ENCODE results near the gene UVRAG.

UVRAG gene

GRCh38 chr11:75859614-75860013, 44.6 kb downstream of the UVRAG start:
- TF ChIP-seq, protein P1, sequence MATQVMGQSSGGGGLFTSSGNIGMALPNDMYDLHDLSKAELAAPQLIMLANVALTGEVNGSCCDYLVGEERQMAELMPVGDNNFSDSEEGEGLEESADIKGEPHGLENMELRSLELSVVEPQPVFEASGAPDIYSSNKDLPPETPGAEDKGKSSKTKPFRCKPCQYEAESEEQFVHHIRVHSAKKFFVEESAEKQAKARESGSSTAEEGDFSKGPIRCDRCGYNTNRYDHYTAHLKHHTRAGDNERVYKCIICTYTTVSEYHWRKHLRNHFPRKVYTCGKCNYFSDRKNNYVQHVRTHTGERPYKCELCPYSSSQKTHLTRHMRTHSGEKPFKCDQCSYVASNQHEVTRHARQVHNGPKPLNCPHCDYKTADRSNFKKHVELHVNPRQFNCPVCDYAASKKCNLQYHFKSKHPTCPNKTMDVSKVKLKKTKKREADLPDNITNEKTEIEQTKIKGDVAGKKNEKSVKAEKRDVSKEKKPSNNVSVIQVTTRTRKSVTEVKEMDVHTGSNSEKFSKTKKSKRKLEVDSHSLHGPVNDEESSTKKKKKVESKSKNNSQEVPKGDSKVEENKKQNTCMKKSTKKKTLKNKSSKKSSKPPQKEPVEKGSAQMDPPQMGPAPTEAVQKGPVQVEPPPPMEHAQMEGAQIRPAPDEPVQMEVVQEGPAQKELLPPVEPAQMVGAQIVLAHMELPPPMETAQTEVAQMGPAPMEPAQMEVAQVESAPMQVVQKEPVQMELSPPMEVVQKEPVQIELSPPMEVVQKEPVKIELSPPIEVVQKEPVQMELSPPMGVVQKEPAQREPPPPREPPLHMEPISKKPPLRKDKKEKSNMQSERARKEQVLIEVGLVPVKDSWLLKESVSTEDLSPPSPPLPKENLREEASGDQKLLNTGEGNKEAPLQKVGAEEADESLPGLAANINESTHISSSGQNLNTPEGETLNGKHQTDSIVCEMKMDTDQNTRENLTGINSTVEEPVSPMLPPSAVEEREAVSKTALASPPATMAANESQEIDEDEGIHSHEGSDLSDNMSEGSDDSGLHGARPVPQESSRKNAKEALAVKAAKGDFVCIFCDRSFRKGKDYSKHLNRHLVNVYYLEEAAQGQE (IDR thresholded peaks at IDR 0.05; ENCODE audit: low read depth), result no peak
- no peak for TF ChIP-seq TAF1 (IDR thresholded peaks at IDR 0.05; ENCODE audit: low read depth)
- TF ChIP-seq FOXM1 (IDR thresholded peaks at IDR 0.05; ENCODE audit: borderline replicate concordance, low read depth), result no peak
- no peak for TF ChIP-seq USF1 (IDR thresholded peaks at IDR 0.05)
- no peak for TF ChIP-seq ZBTB7A (IDR thresholded peaks at IDR 0.05; ENCODE audit: low read depth)
- TF ChIP-seq MAX (IDR thresholded peaks at IDR 0.05), result no peak
- no peak for TF ChIP-seq CEBPB (IDR thresholded peaks at IDR 0.05)
- TF ChIP-seq YY1 (IDR thresholded peaks at IDR 0.05; ENCODE audit: low read depth), result no peak
- no peak for TF ChIP-seq TEAD4 (IDR thresholded peaks at IDR 0.05)
- no peak for TF ChIP-seq NFIC (IDR thresholded peaks at IDR 0.05)
- TF ChIP-seq RAD21 (IDR thresholded peaks at IDR 0.05; ENCODE audit: low read depth), result no peak
- no peak for TF ChIP-seq CREB1 (IDR thresholded peaks at IDR 0.05; ENCODE audit: low read depth)
- TF ChIP-seq EGR1 (IDR thresholded peaks at IDR 0.05), result no peak
- no peak for TF ChIP-seq EP300 (IDR thresholded peaks at IDR 0.05; ENCODE audit: borderline replicate concordance)

- TF ChIP-seq ZBTB7A (IDR thresholded peaks at IDR 0.05; ENCODE audit: low read depth), result no peak
- no peak for TF ChIP-seq CEBPB (IDR thresholded peaks at IDR 0.05)
- no peak for TF ChIP-seq MAX (IDR thresholded peaks at IDR 0.05)
- no peak for TF ChIP-seq TEAD4 (IDR thresholded peaks at IDR 0.05)
- no peak for TF ChIP-seq YY1 (IDR thresholded peaks at IDR 0.05; ENCODE audit: low read depth)
- no peak for TF ChIP-seq EP300 (IDR thresholded peaks at IDR 0.05; ENCODE audit: borderline replicate concordance)
- TF ChIP-seq TAF1 (IDR thresholded peaks at IDR 0.05; ENCODE audit: low read depth), result no peak
- no peak for TF ChIP-seq RAD21 (IDR thresholded peaks at IDR 0.05; ENCODE audit: low read depth)
- no peak for TF ChIP-seq TCF12 (IDR thresholded peaks at IDR 0.05; ENCODE audit: low read depth)
- TF ChIP-seq, protein P1 (IDR thresholded peaks at IDR 0.05; ENCODE audit: low read depth), result no peak
- no peak for TF ChIP-seq CREB1 (IDR thresholded peaks at IDR 0.05; ENCODE audit: low read depth)
- no peak for TF ChIP-seq EGR1 (IDR thresholded peaks at IDR 0.05)
- no peak for TF ChIP-seq USF1 (IDR thresholded peaks at IDR 0.05)
- TF ChIP-seq NFIC (IDR thresholded peaks at IDR 0.05), result no peak
- no peak for TF ChIP-seq FOXM1 (IDR thresholded peaks at IDR 0.05; ENCODE audit: borderline replicate concordance, low read depth)
Observed at GRCh38 chr11:75862437-75862836, 47.4 kb downstream of the UVRAG start.

- no peak for TF ChIP-seq NFIC (IDR thresholded peaks at IDR 0.05)
- peak; percentile 68 for TF ChIP-seq RAD21 (IDR thresholded peaks at IDR 0.05; ENCODE audit: low read depth)
- no peak for TF ChIP-seq EP300 (IDR thresholded peaks at IDR 0.05; ENCODE audit: borderline replicate concordance)
- TF ChIP-seq ZBTB7A (IDR thresholded peaks at IDR 0.05; ENCODE audit: low read depth), result no peak
Observed at GRCh38 chr11:75867778-75868374, 52.9 kb downstream of the UVRAG start.

DNA sequence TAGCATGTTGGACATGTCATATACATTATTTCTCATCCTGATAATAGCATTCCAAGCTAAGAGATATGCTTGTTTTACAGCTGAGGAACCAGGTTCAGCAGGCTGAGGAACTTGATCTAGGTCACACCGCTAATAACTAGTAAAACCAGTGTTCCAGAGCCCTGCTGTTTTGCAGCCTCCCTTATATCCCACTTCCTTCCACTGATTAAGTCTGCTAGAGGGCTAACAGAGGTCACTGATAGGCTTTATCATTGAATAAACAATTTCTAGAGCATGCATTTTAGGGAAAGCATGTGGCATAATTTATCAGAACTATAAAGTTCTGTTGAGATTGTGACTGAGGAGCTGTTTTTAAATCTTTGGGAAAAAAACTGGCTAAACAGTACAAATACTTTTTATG, 54.0 kb downstream of the UVRAG start:
- no peak for TF ChIP-seq MAX (IDR thresholded peaks at IDR 0.05)
- no peak for TF ChIP-seq USF1 (IDR thresholded peaks at IDR 0.05)
- no peak for TF ChIP-seq NFIC (IDR thresholded peaks at IDR 0.05)
- no peak for TF ChIP-seq CEBPB (IDR thresholded peaks at IDR 0.05)
- no peak for TF ChIP-seq EGR1 (IDR thresholded peaks at IDR 0.05)
- TF ChIP-seq CREB1 (IDR thresholded peaks at IDR 0.05; ENCODE audit: low read depth), result no peak
- no peak for TF ChIP-seq RAD21 (IDR thresholded peaks at IDR 0.05; ENCODE audit: low read depth)
- no peak for TF ChIP-seq EP300 (IDR thresholded peaks at IDR 0.05; ENCODE audit: borderline replicate concordance)

- TF ChIP-seq YY1 (IDR thresholded peaks at IDR 0.05; ENCODE audit: low read depth) (no peak), ZBTB7A (IDR thresholded peaks at IDR 0.05; ENCODE audit: low read depth) (no peak), RAD21 (IDR thresholded peaks at IDR 0.05; ENCODE audit: low read depth) (no peak), TEAD4 (IDR thresholded peaks at IDR 0.05) (no peak), CREB1 (IDR thresholded peaks at IDR 0.05; ENCODE audit: low read depth) (no peak), EP300 (IDR thresholded peaks at IDR 0.05; ENCODE audit: borderline replicate concordance) (no peak)
Observed at GRCh38 chr11:75869661-75870455, 54.8 kb downstream of the UVRAG start.

Data from Ishikawa (cell line).